A549 treated with AZD2906 at 1 μM for 4 hours (cell line): ENCODE measurements around the gene IMPDH2. TPM values are rescaled to one million over a fixed set of nuclear protein-coding genes. Genes with fewer than 3 reads are reported as not detected.

ENCODE experiments used
- total RNA-seq: library from RNA; stranded (reverse); fragments of 200-300 nt; extraction: Qiagen RNA extraction; gene quantifications from 5 replicates; pipeline ENCODE4 v1.2.3, GENCODE V29; 2022

IMPDH2 gene
- total RNA-seq: 147 to 171 TPM (median 156 TPM) in 5 replicates

DNA sequence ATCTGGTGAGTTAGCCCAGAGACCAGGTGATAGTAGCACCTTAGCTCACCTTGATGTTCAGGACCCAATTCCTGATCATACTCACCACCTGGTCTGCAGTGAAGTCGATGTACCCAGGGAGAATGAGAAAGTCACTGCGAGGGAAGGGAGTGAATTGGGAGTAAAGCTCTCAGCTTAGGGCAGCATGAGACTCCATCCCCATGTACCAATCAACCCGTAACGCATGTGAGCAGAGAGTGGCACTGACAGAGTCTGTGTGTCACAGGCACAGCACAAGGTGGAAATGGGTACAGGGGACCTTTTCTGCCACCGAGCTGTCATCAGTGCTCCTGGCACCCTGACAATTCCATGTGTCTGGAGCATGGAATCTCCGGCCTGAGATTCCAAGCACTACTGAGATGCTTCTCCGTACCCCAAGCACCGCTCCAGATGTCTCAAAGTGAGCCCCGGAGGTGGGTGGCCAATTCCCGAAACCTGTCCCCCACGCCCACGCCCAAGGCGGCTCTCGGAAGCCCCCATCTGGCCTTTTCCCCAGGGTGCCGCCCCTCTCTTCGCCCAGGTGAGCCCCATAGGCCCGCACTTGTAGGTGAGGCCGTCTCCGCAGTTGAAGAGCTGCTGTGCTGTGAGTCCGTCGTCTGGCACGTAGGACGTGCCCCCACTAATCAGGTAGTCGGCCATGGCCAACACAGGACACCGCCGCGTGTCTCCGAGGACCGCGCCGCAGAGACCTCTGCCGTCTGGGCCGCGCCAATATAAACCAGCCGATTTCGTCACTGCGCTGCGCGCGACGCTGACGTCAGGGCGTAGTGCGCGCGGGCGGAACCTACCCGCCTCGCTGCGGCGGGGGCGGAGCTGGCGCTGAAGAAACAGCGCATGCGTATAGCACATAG, at the start of gene IMPDH2:
IMPDH2 (minus strand) TSS at position 726 of the 890 bp plus-strand sequence; CDS start at position 678, 48 bp downstream.

DNA sequence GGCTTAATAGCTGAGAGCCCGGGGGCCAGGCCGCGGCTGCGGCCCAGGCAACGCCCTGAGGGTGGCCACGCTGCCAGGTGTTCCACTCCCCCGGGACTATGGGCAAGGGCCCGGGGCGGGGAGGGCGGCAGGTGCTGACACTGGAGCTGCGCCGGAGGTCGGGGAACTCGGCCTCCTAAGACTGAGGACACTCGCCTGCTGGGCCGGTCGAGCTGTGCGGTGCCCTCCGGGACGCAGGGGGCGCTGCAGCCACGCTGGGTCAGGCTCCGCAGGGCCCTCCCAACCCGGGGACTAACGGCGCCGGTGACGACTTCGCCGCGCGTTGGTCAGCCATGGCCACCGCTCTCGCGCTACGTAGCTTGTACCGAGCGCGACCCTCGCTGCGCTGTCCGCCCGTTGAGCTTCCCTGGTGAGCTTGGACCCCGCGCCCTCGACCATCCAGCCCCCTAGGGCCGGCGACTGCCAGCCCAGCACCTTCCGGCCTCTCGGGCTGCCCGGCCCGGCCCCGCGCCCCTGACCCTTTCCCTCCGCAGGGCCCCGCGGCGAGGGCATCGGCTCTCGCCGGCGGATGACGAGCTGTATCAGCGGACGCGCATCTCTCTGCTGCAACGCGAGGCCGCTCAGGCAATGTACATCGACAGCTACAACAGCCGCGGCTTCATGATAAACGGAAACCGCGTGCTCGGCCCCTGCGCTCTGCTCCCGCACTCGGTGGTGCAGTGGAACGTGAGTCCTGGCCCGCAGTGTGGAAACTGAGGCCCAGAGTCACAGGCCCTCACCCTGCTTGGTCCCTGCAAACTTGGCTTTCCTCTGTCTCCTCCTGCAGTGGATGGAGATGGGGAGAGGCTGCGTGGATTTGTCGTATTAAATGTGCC, 7.1 kb downstream of the IMPDH2 start, which contains the start of gene NDUFAF3:
NDUFAF3 (plus strand) TSS at position 309 of the 875 bp plus-strand sequence; CDS start at position 333, 24 bp downstream.

GRCh38 chr3:49017971-49018706, 11.1 kb downstream of the IMPDH2 start, which contains the start of gene DALRD3:
DALRD3 (minus strand) TSS chr3:49018580; CDS start chr3:49018564, 16 bp downstream.

DNA sequence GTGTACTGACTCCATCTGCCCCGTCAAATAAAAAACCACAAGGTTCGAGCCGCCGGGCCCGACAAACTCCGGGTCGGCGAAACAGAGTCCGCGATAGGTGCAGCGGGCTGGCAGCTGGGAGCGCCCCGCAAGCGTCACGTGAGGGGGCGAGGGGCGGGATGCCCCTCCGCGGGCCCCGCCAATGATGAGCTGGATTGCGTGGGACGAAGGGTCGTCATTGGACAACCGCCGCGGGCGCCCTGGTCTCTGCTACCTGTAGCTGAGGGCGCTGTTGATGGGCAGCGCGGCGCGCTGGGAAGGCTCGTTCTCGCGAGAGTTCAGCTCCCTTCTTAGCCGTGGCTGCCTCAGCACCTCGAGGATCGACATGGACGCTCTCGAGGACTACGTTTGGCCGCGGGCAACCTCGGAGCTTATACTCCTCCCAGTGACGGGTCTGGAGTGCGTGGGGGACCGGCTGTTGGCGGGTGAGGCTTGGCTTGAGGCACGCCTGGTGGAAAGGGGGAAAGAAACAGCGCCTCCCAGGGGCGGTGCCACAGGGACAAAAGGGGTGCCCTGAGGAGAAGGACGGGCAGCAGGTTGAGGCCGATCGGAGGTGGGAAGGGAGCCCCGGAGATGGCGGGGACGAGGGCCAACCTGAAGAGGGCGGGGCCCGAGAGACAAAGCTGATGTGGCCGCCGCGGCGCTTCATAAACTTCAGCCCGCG, 22.0 kb downstream of the IMPDH2 start, which contains the start of gene WDR6:
WDR6 (plus strand) TSS at position 324 of the 703 bp plus-strand sequence; CDS start at position 365, 41 bp downstream.

DNA sequence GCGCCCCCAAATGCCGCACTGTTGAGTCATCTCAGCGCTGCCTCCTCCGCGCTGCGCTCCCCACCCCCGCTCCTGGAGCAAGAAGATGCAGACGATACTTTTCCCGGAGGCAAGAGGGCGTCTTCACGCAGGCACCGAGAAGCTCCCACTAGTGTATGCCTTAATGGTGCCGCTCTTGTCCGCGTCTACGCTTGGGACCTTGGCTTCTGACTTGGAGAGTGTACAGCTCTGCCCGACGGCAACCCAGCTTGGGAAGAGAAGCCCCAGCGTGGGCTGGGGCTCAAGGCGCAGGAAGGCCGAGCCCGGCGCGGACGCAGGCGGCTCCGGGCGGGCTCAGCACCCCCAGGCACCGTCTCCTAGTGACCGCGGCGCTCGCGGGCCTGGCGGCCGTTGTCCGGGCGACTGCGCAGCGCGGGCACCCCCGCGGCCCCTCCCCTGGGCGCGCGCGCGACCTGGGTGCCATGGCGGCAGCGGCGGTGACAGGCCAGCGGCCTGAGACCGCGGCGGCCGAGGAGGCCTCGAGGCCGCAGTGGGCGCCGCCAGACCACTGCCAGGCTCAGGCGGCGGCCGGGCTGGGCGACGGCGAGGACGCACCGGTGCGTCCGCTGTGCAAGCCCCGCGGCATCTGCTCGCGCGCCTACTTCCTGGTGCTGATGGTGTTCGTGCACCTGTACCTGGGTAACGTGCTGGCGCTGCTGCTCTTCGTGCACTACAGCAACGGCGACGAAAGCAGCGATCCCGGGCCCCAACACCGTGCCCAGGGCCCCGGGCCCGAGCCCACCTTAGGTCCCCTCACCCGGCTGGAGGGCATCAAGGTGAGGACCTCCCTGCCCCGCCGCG, 39.2 kb downstream of the IMPDH2 start, which contains the start of gene P4HTM:
P4HTM (plus strand) TSS at position 446 of the 840 bp plus-strand sequence; CDS start at position 462, 16 bp downstream.

Other genes starting within 250 kb of the IMPDH2 start
- gene PRKAR2A, start 181.5 kb downstream of the IMPDH2 start, total RNA-seq: 15.5 to 20.2 TPM (median 18.7 TPM) in 5 replicates
- gene SLC25A20, start 130.5 kb downstream of the IMPDH2 start, total RNA-seq: 10.3 to 11.5 TPM (median 10.7 TPM) in 5 replicates
- gene ARIH2, start 110.6 kb downstream of the IMPDH2 start, total RNA-seq: 48.2 to 62.9 TPM (median 55.2 TPM) in 5 replicates
- 12.4 to 18.2 TPM (median 16.8 TPM) in 5 replicates for gene P4HTM, start 39.2 kb downstream of the IMPDH2 start, total RNA-seq
- 64.9 to 77.1 TPM (median 68.2 TPM) in 5 replicates for gene WDR6, start 22.0 kb downstream of the IMPDH2 start, total RNA-seq
- 17.7 to 26.6 TPM (median 24.7 TPM) in 5 replicates for gene DALRD3, start 10.8 kb downstream of the IMPDH2 start, total RNA-seq
- 56.6 to 92.9 TPM (median 89.5 TPM) in 5 replicates for gene NDUFAF3, start 7.3 kb downstream of the IMPDH2 start, total RNA-seq
- 32.4 to 39.5 TPM (median 37.2 TPM) in 5 replicates for gene QRICH1, start 64.7 kb upstream of the IMPDH2 start, total RNA-seq
- 123 to 154 TPM (median 143 TPM) in 5 replicates for gene QARS1, start 75.4 kb upstream of the IMPDH2 start, total RNA-seq
- gene USP19, start 91.4 kb upstream of the IMPDH2 start, total RNA-seq: 17.5 to 23.3 TPM (median 20.5 TPM) in 5 replicates
- gene LAMB2, start 103.7 kb upstream of the IMPDH2 start, total RNA-seq: 83.5 to 112 TPM (median 105 TPM) in 5 replicates
- 12.1 to 16.0 TPM (median 14.4 TPM) in 5 replicates for gene CCDC71, start 136.9 kb upstream of the IMPDH2 start, total RNA-seq
- 3.6 to 5.8 TPM (median 4.7 TPM) in 5 replicates for gene KLHDC8B, start 142.2 kb upstream of the IMPDH2 start, total RNA-seq
- 1.8 to 2.4 TPM (median 2.1 TPM) in 5 replicates for gene C3orf62, start 247.8 kb upstream of the IMPDH2 start, total RNA-seq